ENCODE results near the gene SULT6B1.
"Not testable (repeated sequence)": the region's sequence is repeated elsewhere in the genome, so short reads cannot be mapped to it uniquely, and the experiment has no call there.

The SULT6B1 gene

GRCh38 chr2:37188570-37188969 lies at the start of gene SULT6B1:
Gene SULT6B1 (minus strand): TSS chr2:37188670. CDS start chr2:37188640, 30 bp downstream.
- no peak for DNase-seq (ENCODE audit: low read depth)

GRCh38 chr2:37232131-37232933 lies 43.9 kb upstream of the SULT6B1 start:
- DNase-seq (ENCODE audit: low read depth), result no peak

GRCh38 chr2:37231241-37232130 lies 43.0 kb upstream of the SULT6B1 start, which contains the start of the genes CEBPZ and NDUFAF7:
Gene CEBPZ (minus strand): TSS chr2:37231596. CDS start chr2:37231567, 29 bp downstream.
Gene NDUFAF7 (plus strand): TSS chr2:37231658. CDS start chr2:37231706, 48 bp downstream.
- peak; percentile 83 for DNase-seq (ENCODE audit: low read depth)

- no peak for DNase-seq (ENCODE audit: low read depth)
These were observed 42.1 kb upstream of the SULT6B1 start for GRCh38 chr2:37230581-37230980.

GRCh38 chr2:37228788-37229187 lies 40.3 kb upstream of the SULT6B1 start:
- no peak for DNase-seq (ENCODE audit: low read depth)

GRCh38 chr2:37226863-37227262 lies 38.4 kb upstream of the SULT6B1 start:
- DNase-seq (ENCODE audit: low read depth), result no peak

GRCh38 chr2:37225129-37225528 lies 36.7 kb upstream of the SULT6B1 start:
- DNase-seq (ENCODE audit: low read depth), result not testable (repeated sequence)

GRCh38 chr2:37224063-37224462 lies 35.6 kb upstream of the SULT6B1 start:
- no peak for DNase-seq (ENCODE audit: low read depth)

- no peak for DNase-seq (ENCODE audit: low read depth)
These were observed 34.7 kb upstream of the SULT6B1 start for GRCh38 chr2:37223131-37223530.

GRCh38 chr2:37219046-37219445 lies 30.6 kb upstream of the SULT6B1 start:
- no peak for DNase-seq (ENCODE audit: low read depth)

- no peak for DNase-seq (ENCODE audit: low read depth)
These were observed 26.8 kb upstream of the SULT6B1 start for GRCh38 chr2:37215250-37215649.

- DNase-seq (ENCODE audit: low read depth), result no peak
These were observed 23.5 kb upstream of the SULT6B1 start for GRCh38 chr2:37211939-37212338.

GRCh38 chr2:37211212-37211611 lies 22.7 kb upstream of the SULT6B1 start:
- no peak for DNase-seq (ENCODE audit: low read depth)

- not testable (repeated sequence) for DNase-seq (ENCODE audit: low read depth)
These were observed 18.3 kb upstream of the SULT6B1 start for GRCh38 chr2:37206760-37207159.

GRCh38 chr2:37205689-37206341 lies 17.3 kb upstream of the SULT6B1 start:
- no peak for DNase-seq (ENCODE audit: low read depth)

GRCh38 chr2:37205071-37205661 lies 16.7 kb upstream of the SULT6B1 start:
- not testable (repeated sequence) for DNase-seq (ENCODE audit: low read depth)

GRCh38 chr2:37203708-37204107 lies 15.2 kb upstream of the SULT6B1 start:
- DNase-seq (ENCODE audit: low read depth), result no peak

GRCh38 chr2:37201766-37202165 lies 13.3 kb upstream of the SULT6B1 start:
- no peak for DNase-seq (ENCODE audit: low read depth)

- DNase-seq (ENCODE audit: low read depth), result no peak
These were observed 12.7 kb upstream of the SULT6B1 start for GRCh38 chr2:37201208-37201607.

- no peak for DNase-seq (ENCODE audit: low read depth)
These were observed 10.2 kb upstream of the SULT6B1 start for GRCh38 chr2:37198681-37199065.

GRCh38 chr2:37196320-37197195 lies 8.1 kb upstream of the SULT6B1 start, which contains the start of gene CEBPZOS:
Gene CEBPZOS (plus strand): TSS chr2:37196496. CDS start chr2:37199705, 3,209 bp downstream.
- DNase-seq (ENCODE audit: low read depth), result peak; percentile 82
